ENCODE measurements around the gene HYAL3. TPM values are rescaled to one million over a fixed set of nuclear protein-coding genes. Genes with fewer than 3 reads are reported as not detected.

HYAL3 gene
- total and polyA plus RNA-seq, 10 of the 15 experiments (the other 5 are each of a cell fraction or from before 2014, with no cell fraction given): 0.37 to 4.2 (median 2.8) TPM

DNA sequence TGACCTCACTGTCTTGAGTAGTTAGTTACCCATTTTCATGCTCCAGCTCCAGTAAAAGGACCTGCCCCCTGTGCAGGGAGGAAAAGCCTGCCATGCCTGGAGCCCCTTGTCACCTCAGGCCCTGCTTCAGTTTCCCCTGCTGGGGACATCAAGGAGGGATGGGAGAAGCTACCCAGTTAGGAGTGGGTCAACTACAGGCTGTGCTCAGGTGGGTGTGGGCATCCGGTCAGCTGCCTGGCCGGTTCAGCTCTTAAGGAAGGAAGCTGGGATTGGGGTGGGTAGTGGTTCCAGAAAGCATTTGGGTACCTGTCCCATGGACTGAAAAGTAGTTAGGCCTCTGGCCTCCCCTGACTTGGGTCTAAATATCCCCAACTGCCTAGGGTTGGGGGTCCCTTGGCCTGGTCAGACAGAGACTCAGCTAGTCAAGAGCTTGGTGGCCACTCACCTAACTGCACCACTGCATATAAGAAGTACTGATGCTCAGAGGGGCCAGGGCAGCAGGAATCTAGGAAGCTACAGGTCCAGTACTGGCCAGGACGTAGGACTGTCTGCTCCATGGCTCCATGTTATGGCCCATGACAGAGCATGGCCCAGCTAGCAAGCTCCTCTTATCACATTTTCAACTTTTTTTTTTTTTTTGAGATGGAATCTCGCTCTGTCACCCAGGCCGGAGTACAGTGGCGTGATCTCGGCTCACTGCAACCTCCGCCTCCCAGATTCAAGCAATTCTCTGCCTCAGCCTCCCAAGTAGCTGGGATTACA lies 19.8 kb downstream of the HYAL3 start:
- ChIA-PET RAD21 (ENCODE audit: unreplicated experiment) (no interaction called here), POLR2A (interaction anchor here (0.6 to 1.1 kb wide), 3 partner anchors 19 to 888 kb away, joined by 4 to 8 read pairs (median 5); no protein-coding TSS in a partner anchor)

DNA sequence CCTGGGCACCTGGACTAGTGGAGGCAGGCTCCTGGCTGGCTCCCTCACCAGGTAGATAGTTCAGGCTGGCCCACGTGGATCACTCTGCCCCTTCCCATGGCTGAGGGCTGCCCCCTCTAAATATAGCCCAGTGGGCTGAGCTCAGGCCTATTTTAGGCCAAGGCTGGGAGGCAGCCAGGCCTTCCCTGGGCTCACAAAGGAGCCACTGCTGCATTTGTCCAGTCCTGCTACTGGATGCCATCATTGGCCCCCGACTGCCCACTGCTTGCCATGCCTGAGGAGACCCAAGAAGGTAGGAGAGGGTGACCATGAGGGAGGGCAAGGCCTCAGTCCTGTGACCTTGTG lies 20.4 kb downstream of the HYAL3 start, which contains the start of gene LSMEM2:
Gene LSMEM2, plus strand, starts transcription at position 208 of the 345 bp plus-strand sequence. Its CDS starts 27 bp downstream, at position 235.
- H3K79me2 ChIP-seq (ENCODE audit: control insufficient read depth, insufficient read depth, low read length): no peaks in the 10 kb centered on the region
- ChIA-PET POLR2A (interaction anchor here (0.6 to 1.1 kb wide), 2 partner anchors 18 to 888 kb away, joined by 4 to 5 read pairs; no protein-coding TSS in a partner anchor), SMC1A (ENCODE audit: uncharacterized antibody, unreplicated experiment) (interaction anchor here (1.3 kb wide), 1 partner anchor 84 kb away, joined by 5 read pairs; no protein-coding TSS in a partner anchor), RAD21 (ENCODE audit: unreplicated experiment) (interaction anchor here (0.5 to 0.7 kb wide), 2 partner anchors 46 to 464 kb away, joined by 3 read pairs; no protein-coding TSS in a partner anchor), CTCF (interaction anchor here (1.8 to 2.4 kb wide), 2 partner anchors 46 to 87 kb away, joined by 6 to 7 read pairs; partner anchors contain the start of gene GNAT1)
- H4K20me1 ChIP-seq (ENCODE audit: control insufficient read depth, insufficient read depth): no peaks in the 10 kb centered on the region
- DNase-seq (ENCODE audit: low read depth, low spot score) (no peak), ATAC-seq (no peak), FAIRE-seq (no peak)
- no peaks in the 10 kb centered on the region for H3K36me3 ChIP-seq (ENCODE audit: control insufficient read depth in 2 of 2, insufficient read depth in 2 of 2, low read length in 1 of 2)
- in situ Hi-C loops (cut with MboI) (no loop called here), intact Hi-C loops (cut with micrococcal nuclease; ENCODE audit: unreplicated experiment) (no loop called here)
- H3K27ac ChIP-seq (ENCODE audit: control insufficient read depth, insufficient read depth): no peak within 1 kb of the TSS
- 14% methylated on average over 2 of the region's 2 CpGs for WGBS (ENCODE audit: insufficient coverage, insufficient replicate concordance, low lambda C conversion rate, missing lambda C conversion rate)
- no peak within 1 kb of the TSS for H3K4me3 ChIP-seq
- BruUV-seq (replicated peaks): no TSS peak
- no peak within 1 kb of the TSS for H3K9ac ChIP-seq (ENCODE audit: control insufficient read depth, insufficient read depth, low read length)
- no peak within 1 kb of the TSS for H2AFZ ChIP-seq (ENCODE audit: control insufficient read depth, low read depth, low read length)
- no peak within 1 kb of the TSS for H3K4me2 ChIP-seq (ENCODE audit: control insufficient read depth, insufficient read depth)
- H3K4me1 ChIP-seq (ENCODE audit: control insufficient read depth, insufficient read depth, low read length): no peaks in the 10 kb centered on the region
- no peaks in the 10 kb centered on the region for H3K9me3 ChIP-seq (replicated peaks; ENCODE audit: control insufficient read depth, insufficient read depth, low read length)
- H3K27me3 ChIP-seq (replicated peaks in 1 of 2; ENCODE audit: control insufficient read depth in 2 of 2, insufficient read depth in 2 of 2, low read length in 1 of 2): peaks cover 7 to 8% of the 10 kb centered on the region in 2 experiments; a peak in 3 of 4 replicates
- TF ChIP-seq, protein P1, sequence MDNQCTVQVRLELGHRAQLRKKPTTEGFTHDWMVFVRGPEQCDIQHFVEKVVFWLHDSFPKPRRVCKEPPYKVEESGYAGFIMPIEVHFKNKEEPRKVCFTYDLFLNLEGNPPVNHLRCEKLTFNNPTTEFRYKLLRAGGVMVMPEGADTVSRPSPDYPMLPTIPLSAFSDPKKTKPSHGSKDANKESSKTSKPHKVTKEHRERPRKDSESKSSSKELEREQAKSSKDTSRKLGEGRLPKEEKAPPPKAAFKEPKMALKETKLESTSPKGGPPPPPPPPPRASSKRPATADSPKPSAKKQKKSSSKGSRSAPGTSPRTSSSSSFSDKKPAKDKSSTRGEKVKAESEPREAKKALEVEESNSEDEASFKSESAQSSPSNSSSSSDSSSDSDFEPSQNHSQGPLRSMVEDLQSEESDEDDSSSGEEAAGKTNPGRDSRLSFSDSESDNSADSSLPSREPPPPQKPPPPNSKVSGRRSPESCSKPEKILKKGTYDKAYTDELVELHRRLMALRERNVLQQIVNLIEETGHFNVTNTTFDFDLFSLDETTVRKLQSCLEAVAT (IDR thresholded peaks at IDR 0.05): no peak
- TF ChIP-seq RELA (IDR thresholded peaks at IDR 0.05; ENCODE audit: borderline replicate concordance, partially characterized antibody) (no peak), EED (IDR thresholded peaks at IDR 0.05; ENCODE audit: low read depth) (no peak), PML (IDR thresholded peaks at IDR 0.05; ENCODE audit: low read length) (no peak), BCL11A (IDR thresholded peaks at IDR 0.05; ENCODE audit: low read depth, low read length) (no peak), STAT1 (conservative IDR thresholded peaks at IDR 0.05) (no peak), NFXL1 (IDR thresholded peaks at IDR 0.05; ENCODE audit: borderline replicate concordance) (no peak), TCF7 (IDR thresholded peaks at IDR 0.05; ENCODE audit: borderline replicate concordance) (no peak)
- TF ChIP-seq, protein P2, sequence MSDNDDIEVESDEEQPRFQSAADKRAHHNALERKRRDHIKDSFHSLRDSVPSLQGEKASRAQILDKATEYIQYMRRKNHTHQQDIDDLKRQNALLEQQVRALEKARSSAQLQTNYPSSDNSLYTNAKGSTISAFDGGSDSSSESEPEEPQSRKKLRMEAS (IDR thresholded peaks at IDR 0.05; ENCODE audit: low read depth, low read length): no peak
- TF ChIP-seq, protein P3, sequence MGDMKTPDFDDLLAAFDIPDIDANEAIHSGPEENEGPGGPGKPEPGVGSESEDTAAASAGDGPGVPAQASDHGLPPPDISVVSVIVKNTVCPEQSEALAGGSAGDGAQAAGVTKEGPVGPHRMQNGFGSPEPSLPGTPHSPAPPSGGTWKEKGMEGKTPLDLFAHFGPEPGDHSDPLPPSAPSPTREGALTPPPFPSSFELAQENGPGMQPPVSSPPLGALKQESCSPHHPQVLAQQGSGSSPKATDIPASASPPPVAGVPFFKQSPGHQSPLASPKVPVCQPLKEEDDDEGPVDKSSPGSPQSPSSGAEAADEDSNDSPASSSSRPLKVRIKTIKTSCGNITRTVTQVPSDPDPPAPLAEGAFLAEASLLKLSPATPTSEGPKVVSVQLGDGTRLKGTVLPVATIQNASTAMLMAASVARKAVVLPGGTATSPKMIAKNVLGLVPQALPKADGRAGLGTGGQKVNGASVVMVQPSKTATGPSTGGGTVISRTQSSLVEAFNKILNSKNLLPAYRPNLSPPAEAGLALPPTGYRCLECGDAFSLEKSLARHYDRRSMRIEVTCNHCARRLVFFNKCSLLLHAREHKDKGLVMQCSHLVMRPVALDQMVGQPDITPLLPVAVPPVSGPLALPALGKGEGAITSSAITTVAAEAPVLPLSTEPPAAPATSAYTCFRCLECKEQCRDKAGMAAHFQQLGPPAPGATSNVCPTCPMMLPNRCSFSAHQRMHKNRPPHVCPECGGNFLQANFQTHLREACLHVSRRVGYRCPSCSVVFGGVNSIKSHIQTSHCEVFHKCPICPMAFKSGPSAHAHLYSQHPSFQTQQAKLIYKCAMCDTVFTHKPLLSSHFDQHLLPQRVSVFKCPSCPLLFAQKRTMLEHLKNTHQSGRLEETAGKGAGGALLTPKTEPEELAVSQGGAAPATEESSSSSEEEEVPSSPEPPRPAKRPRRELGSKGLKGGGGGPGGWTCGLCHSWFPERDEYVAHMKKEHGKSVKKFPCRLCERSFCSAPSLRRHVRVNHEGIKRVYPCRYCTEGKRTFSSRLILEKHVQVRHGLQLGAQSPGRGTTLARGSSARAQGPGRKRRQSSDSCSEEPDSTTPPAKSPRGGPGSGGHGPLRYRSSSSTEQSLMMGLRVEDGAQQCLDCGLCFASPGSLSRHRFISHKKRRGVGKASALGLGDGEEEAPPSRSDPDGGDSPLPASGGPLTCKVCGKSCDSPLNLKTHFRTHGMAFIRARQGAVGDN (IDR thresholded peaks at IDR 0.05): no peak

More for the DNA sequence above, 19.8 kb downstream of the HYAL3 start:
- Histone ChIP-seq H3K27ac (ENCODE audit: control insufficient read depth, insufficient read depth) (no peak overlapping the region), H3K36me3 (ENCODE audit: control insufficient read depth in 2 of 2, insufficient read depth in 2 of 2, low read length in 1 of 2) (no peaks in the 10 kb centered on the region), H4K20me1 (ENCODE audit: control insufficient read depth, insufficient read depth) (no peaks in the 10 kb centered on the region), H3K4me2 (ENCODE audit: control insufficient read depth, insufficient read depth) (no peak overlapping the region), H3K4me3 (no peak overlapping the region), H3K79me2 (ENCODE audit: control insufficient read depth, insufficient read depth, low read length) (no peaks in the 10 kb centered on the region), H3K27me3 (replicated peaks in 1 of 2; ENCODE audit: control insufficient read depth in 2 of 2, insufficient read depth in 2 of 2, low read length in 1 of 2) (peaks cover 7 to 8% of the 10 kb centered on the region in 2 experiments; a peak in 3 of 4 replicates), H3K9ac (ENCODE audit: control insufficient read depth, insufficient read depth, low read length) (no peak overlapping the region), H2AFZ (ENCODE audit: control insufficient read depth, low read depth, low read length) (no peak overlapping the region), H3K9me3 (replicated peaks; ENCODE audit: control insufficient read depth, insufficient read depth, low read length) (no peaks in the 10 kb centered on the region), H3K4me1 (ENCODE audit: control insufficient read depth, insufficient read depth, low read length) (no peaks in the 10 kb centered on the region)
- SMC1A ChIA-PET (ENCODE audit: uncharacterized antibody, unreplicated experiment): interaction anchor here (1.3 kb wide), 1 partner anchor 84 kb away, joined by 5 read pairs; no protein-coding TSS in a partner anchor
- BruUV-seq (replicated peaks): no TSS peak
- no peak for DNase-seq (ENCODE audit: low read depth, low spot score)
- CTCF ChIA-PET: interaction anchor here (1.5 to 2.4 kb wide), 3 partner anchors 45 to 159 kb away, joined by 3 to 7 read pairs (median 6); partner anchors contain the start of gene GNAT1
- WGBS (ENCODE audit: insufficient coverage, insufficient replicate concordance, low lambda C conversion rate, missing lambda C conversion rate): 62% methylated on average over 6 of the region's 8 CpGs
- TF ChIP-seq TCF3 (IDR thresholded peaks at IDR 0.05; ENCODE audit: borderline replicate concordance, insufficient read depth, low read depth, low read length): no peak
- FAIRE-seq: no peak
- no peak for ATAC-seq
- in situ Hi-C loops (cut with MboI): no loop called here
- intact Hi-C loops (cut with micrococcal nuclease; ENCODE audit: unreplicated experiment): no loop called here

Data from GM12878 (cell line).